GM12892 (cell line): ENCODE results near the gene IL5.

Experiments
- POLR2A ChIP-seq: IDR thresholded peaks from 2 replicates; pipeline ENCODE4 v1.6.1; 2011; ENCODE audit warnings: low read depth, low read length, control low read depth
- POLR2AphosphoS5 ChIP-seq: IDR thresholded peaks from 2 replicates; pipeline ENCODE4 v1.6.1; 2011; ENCODE audit warnings: low read depth, low read length, control low read depth

DNA sequence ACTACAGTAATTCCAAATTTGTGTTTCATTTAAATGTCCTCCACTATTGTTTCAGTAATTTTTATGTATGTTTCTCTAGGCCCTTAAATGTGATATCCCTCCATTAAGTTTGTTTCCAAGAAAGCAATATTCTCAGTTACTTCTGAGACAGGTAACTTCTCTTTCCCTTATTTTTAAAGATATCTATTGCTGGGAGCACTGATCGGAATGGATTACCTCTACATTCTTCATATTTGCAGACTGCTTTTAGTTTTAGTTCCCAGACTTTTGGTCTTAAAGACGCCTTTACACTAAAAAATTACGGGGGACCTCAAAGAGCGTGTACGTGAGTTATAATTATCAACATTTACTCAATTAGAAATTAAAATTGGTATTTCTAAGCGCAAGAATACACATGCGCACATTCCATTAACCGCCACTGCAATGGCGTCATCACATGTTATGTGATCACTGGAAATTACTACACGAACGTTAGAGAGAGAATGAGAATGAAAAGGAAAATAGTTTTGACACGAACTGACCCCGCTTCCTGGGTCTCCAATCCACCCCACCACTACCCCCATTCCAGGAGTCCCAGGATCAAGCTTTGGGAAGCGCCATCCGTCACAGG lies 12.9 kb upstream of the IL5 start:
- no peak for TF ChIP-seq POLR2AphosphoS5
- TF ChIP-seq POLR2A, result no peak
